DOHH2 (cell line): ENCODE measurements around the gene IL17REL.

Experiments used
- CTCF ChIP-seq: fragments of 200-600 bp; sonication (generic); IDR thresholded peaks from one replicate; pipeline ENCODE4 v1.5.1; 2014; ENCODE audit warnings: antibody characterized with exemption, mild to moderate bottlenecking, low read depth, low read length; ENCODE audit not compliant: poor library complexity, severe bottlenecking
- EZH2phosphoT487 ChIP-seq: fragments of 200-600 bp; sonication (generic); IDR thresholded peaks from 2 replicates; pipeline ENCODE4 v1.6.1; 2017; ENCODE audit warnings: borderline replicate concordance, mild to moderate bottlenecking, antibody characterized with exemption, low read length, moderate library complexity, mixed read lengths

GRCh38 chr22:50027639-50028537 is 15.3 kb upstream of the IL17REL start:
- no peak for TF ChIP-seq CTCF
- TF ChIP-seq EZH2phosphoT487: no peak
